Measurements from ENCODE around the gene CAPS.
"Not testable (repeated sequence)": the region's sequence is repeated elsewhere in the genome, so short reads cannot be mapped to it uniquely, and the experiment has no call there.

Gene CAPS

DNA sequence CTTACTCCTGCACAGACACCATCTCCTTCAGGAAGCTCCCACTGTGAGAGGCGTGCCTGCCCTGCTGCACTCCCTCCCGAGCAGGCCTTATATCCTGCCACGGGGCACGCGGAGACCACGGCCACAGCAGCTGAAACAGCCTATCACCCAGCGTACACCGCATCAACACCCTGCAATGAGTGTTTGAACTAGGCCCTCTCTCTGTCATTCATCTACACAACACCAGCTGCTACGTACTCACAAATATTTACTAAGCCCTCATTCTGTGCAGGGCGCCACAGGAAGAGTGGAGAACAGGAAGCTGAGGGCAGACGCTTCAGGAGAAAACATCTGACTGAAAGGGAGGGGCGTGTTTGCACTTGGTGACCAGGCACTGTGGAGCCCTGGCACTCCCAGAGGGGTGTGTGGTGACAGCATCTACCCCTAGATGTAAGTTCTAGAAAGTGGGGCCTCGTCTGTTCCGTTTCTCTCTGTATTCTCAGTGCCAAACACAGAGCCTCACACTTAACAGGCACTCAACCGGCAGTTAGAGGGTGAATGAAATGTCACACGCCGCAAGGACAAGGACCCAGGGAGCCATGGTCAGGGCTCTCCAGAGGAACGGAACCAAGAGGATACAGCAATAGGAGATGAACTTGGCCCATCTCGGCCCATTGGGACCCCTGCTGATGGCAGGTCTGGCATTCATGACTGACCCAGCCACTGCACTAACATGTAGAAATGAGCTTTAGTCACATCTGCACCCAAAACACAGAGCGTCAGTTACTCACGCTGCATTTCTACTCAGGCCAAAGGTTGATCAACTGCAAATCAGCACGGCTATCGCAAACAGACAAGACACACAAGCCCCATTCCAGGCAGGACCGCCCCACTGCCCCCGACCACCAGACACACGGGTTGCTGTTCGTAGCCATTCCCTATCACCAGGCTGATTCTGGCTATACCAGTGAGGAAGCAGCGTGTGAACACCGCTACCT lies 48.2 kb downstream of the CAPS start:
- peaks cover 24% of the 10 kb centered on the region for H3K36me3 ChIP-seq
- peaks cover 14 to 15% of the 10 kb centered on the region in 2 experiments for H3K4me1 ChIP-seq (ENCODE audit: control insufficient read depth in 1 of 2, insufficient read depth in 1 of 2, low read depth in 1 of 2, low read length in 1 of 2)
- H3K4me3 ChIP-seq (ENCODE audit: low read depth in 1 of 2, low read length in 1 of 2) = no peak overlapping the region
- no peaks in the 10 kb centered on the region for H3K27me3 ChIP-seq
- no peaks in the 10 kb centered on the region for H3K9me3 ChIP-seq
- TF ChIP-seq, protein P1, sequence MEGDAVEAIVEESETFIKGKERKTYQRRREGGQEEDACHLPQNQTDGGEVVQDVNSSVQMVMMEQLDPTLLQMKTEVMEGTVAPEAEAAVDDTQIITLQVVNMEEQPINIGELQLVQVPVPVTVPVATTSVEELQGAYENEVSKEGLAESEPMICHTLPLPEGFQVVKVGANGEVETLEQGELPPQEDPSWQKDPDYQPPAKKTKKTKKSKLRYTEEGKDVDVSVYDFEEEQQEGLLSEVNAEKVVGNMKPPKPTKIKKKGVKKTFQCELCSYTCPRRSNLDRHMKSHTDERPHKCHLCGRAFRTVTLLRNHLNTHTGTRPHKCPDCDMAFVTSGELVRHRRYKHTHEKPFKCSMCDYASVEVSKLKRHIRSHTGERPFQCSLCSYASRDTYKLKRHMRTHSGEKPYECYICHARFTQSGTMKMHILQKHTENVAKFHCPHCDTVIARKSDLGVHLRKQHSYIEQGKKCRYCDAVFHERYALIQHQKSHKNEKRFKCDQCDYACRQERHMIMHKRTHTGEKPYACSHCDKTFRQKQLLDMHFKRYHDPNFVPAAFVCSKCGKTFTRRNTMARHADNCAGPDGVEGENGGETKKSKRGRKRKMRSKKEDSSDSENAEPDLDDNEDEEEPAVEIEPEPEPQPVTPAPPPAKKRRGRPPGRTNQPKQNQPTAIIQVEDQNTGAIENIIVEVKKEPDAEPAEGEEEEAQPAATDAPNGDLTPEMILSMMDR (IDR thresholded peaks at IDR 0.05) = no peak
- H3K27ac ChIP-seq = peak overlapping the region; percentile 68

DNA sequence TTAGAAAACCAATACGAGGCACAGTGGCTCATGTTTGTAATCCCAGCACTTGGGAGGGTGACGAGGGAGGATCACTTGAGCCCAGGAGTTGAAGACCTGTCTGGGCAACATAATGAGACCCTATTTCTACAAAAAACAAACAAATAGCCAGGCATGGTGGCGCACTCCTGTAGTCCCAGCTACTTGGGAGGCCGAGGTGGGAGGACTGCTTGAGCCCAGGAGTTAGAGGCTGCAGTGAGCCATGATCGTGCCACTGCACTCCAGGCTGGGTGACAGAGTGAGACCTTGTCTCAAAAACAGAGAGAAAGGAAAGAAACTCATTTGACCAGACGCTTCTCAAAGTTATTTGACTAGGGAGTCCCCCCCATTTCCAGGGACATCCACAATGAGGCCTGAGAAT lies 49.2 kb downstream of the CAPS start:
- peaks cover 20 to 23% of the 10 kb centered on the region in 2 experiments for H3K4me1 ChIP-seq (ENCODE audit: control insufficient read depth in 1 of 2, insufficient read depth in 1 of 2, low read depth in 1 of 2, low read length in 1 of 2)
- H3K4me3 ChIP-seq (ENCODE audit: low read depth in 1 of 2, low read length in 1 of 2) = not testable (repeated sequence)
- H3K27ac ChIP-seq = peak overlapping the region; percentile 68

DNA sequence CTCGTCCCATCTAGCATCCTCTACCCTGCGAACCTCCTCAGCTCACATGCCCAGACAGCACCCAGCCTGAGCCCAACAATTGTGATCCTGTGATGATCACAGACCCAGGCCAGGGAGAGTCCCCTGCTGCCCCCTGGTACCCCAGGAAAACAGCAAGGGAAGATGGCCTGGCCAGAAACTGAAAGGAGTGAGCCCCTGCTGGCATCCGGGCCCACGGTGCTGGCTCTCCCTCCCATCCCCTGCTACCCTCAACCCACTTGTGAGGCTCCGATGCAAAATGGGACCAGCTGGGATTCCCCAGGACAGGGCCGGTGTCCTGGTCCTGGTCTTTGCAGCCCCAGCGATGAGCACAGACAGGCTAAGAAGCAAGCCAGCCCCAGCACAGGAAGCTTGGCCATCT lies 49.8 kb downstream of the CAPS start:
- H3K27ac ChIP-seq = no peak overlapping the region
- H3K4me3 ChIP-seq (ENCODE audit: low read depth in 1 of 2, low read length in 1 of 2) = no peak overlapping the region
- TF ChIP-seq, protein P1 (IDR thresholded peaks at IDR 0.05) = no peak
- peaks cover 24 to 28% of the 10 kb centered on the region in 2 experiments for H3K4me1 ChIP-seq (ENCODE audit: control insufficient read depth in 1 of 2, insufficient read depth in 1 of 2, low read depth in 1 of 2, low read length in 1 of 2)
- no peaks in the 10 kb centered on the region for H3K27me3 ChIP-seq
- H3K9me3 ChIP-seq = no peaks in the 10 kb centered on the region
- peaks cover 18% of the 10 kb centered on the region for H3K36me3 ChIP-seq

More for the DNA sequence above, 49.2 kb downstream of the CAPS start:
- not testable (repeated sequence) for H3K9me3 ChIP-seq, H3K27me3 ChIP-seq
- peaks cover 24% of the 10 kb centered on the region for H3K36me3 ChIP-seq

DNA sequence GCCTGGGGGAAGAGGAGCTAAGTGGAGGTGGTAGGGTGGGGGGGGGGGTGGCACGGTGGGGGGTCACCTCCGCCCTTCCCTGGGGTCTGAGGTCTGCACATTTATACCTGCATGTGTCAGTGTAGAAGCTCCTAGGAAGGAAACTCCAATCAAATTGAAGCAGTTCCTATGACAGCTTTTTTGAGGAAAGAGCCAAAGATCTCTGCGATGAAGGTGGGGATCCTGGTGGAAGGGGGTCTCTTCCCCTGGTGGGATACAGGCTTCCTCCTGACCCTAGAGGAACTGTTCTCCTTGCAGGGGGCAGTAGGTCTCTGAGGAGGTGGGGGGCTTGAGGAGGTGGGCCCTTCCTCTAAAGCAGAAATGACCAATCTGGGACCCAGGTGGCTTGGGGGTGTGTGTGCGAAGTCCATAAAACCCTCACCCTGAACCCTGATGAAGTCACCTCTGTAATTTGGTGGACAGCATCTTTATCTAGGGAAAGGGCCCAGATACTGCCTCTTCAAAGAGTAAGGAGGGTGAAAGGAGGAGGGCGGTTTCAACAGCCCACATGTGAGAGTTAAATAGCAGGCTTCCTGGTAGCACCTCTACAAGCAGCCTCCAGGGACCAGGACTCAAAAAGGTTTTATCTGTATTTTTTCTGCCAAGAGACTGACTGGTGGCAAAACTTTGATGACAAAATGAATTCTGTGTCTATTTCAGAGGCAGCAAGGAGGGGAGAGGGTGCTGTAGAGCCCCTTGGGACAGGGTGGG lies 50.9 kb downstream of the CAPS start:
- Histone ChIP-seq H3K27ac (no peak overlapping the region), H3K36me3 (peaks cover 23% of the 10 kb centered on the region), H3K9me3 (no peaks in the 10 kb centered on the region), H3K4me3 (ENCODE audit: low read depth in 1 of 2, low read length in 1 of 2) (no peak overlapping the region), H3K27me3 (no peaks in the 10 kb centered on the region), H3K4me1 (ENCODE audit: control insufficient read depth in 1 of 2, insufficient read depth in 1 of 2, low read depth in 1 of 2, low read length in 1 of 2) (peaks cover 24 to 28% of the 10 kb centered on the region in 2 experiments)
- TF ChIP-seq, protein P1 (IDR thresholded peaks at IDR 0.05) = no peak

Measured in neutrophil (primary cell).